Measurements from ENCODE around the gene BPIFB3.

GRCh38 chr20:33110147-33110825 is 56.6 kb downstream of the BPIFB3 start:
- TF ChIP-seq EP300 (IDR thresholded peaks at IDR 0.05) (no peak), POLR2AphosphoS5 (IDR thresholded peaks at IDR 0.05) (no peak), POLR2A (IDR thresholded peaks at IDR 0.05) (no peak)
